ENCODE results near the gene SLC5A12.

- TF ChIP-seq TAF1 (IDR thresholded peaks at IDR 0.05; ENCODE audit: borderline replicate concordance, low read depth, low read length): no peak
- TF ChIP-seq ATF2 (IDR thresholded peaks at IDR 0.05; ENCODE audit: low read length): no peak
- no peak for TF ChIP-seq RAD51 (IDR thresholded peaks at IDR 0.05)
- TF ChIP-seq, protein P1, sequence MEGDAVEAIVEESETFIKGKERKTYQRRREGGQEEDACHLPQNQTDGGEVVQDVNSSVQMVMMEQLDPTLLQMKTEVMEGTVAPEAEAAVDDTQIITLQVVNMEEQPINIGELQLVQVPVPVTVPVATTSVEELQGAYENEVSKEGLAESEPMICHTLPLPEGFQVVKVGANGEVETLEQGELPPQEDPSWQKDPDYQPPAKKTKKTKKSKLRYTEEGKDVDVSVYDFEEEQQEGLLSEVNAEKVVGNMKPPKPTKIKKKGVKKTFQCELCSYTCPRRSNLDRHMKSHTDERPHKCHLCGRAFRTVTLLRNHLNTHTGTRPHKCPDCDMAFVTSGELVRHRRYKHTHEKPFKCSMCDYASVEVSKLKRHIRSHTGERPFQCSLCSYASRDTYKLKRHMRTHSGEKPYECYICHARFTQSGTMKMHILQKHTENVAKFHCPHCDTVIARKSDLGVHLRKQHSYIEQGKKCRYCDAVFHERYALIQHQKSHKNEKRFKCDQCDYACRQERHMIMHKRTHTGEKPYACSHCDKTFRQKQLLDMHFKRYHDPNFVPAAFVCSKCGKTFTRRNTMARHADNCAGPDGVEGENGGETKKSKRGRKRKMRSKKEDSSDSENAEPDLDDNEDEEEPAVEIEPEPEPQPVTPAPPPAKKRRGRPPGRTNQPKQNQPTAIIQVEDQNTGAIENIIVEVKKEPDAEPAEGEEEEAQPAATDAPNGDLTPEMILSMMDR (IDR thresholded peaks at IDR 0.05 in 2 of 3, conservative IDR thresholded peaks at IDR 0.05 in 1 of 3; ENCODE audit: control insufficient read depth in 2 of 3, extremely low read depth in 1 of 3, insufficient read depth in 1 of 3, low read depth in 3 of 3, low read length in 3 of 3): no peak
- no peak for TF ChIP-seq POLR2AphosphoS5 (IDR thresholded peaks at IDR 0.05; ENCODE audit: low read length)
- TF ChIP-seq MEF2A (IDR thresholded peaks at IDR 0.05; ENCODE audit: insufficient read depth, low read depth, low read length): no peak
- no peak for TF ChIP-seq TCF12 (IDR thresholded peaks at IDR 0.05; ENCODE audit: low read depth, low read length)
- TF ChIP-seq POLR2A (IDR thresholded peaks at IDR 0.05; ENCODE audit: low read depth, low read length): no peak
- TF ChIP-seq SMC3 (IDR thresholded peaks at IDR 0.05; ENCODE audit: borderline replicate concordance, low read length): no peak
- TF ChIP-seq PBX3 (IDR thresholded peaks at IDR 0.05; ENCODE audit: insufficient replicate concordance, low read depth, low read length): no peak
Observed at GRCh38 chr11:26765323-26765722, 43.5 kb upstream of the SLC5A12 start.

Measured in GM12878 (cell line).